GM12872 (cell line): ENCODE results near the gene EVA1C.
A peak's percentile ranks its signal among the peaks of the same experiment; 100 is the strongest.

Source experiments
- TF ChIP-seq, protein P1 (sequence below): IDR thresholded peaks from 3 replicates; pipeline ENCODE4 v1.5.1; 2011; ENCODE audit warnings: low read depth, mild to moderate bottlenecking, low read length, moderate library complexity; ENCODE audit not compliant: insufficient read depth

The EVA1C gene

DNA sequence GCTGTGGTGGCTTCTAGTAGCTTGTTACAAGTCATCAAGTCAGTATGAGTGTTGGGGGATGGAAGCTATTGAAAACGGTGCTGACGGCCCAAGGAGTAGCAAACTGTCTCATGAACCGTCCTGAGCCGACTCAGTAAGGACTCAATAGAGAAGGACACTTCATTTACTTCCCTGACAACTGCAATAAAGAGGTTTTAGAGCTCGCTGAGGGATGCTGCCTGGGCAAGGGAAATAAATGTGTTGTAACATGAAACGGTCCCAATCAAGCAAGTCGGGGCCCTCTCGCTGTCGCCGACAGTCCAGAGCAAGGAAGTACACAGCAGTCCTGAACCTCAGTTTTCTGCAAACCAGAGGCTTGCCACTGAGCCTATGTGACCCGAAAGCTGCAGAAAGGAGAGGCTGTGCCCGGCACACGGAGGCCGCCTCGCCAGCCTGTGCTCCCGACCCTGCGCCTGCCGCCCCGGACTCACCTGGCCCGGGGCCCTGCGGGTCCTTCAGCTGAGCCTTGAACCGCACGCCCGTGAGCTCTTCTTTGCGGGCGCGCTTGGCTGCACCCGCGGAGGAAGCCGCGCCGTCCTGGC lies 20.1 kb upstream of the EVA1C start:
- TF ChIP-seq, protein P1, sequence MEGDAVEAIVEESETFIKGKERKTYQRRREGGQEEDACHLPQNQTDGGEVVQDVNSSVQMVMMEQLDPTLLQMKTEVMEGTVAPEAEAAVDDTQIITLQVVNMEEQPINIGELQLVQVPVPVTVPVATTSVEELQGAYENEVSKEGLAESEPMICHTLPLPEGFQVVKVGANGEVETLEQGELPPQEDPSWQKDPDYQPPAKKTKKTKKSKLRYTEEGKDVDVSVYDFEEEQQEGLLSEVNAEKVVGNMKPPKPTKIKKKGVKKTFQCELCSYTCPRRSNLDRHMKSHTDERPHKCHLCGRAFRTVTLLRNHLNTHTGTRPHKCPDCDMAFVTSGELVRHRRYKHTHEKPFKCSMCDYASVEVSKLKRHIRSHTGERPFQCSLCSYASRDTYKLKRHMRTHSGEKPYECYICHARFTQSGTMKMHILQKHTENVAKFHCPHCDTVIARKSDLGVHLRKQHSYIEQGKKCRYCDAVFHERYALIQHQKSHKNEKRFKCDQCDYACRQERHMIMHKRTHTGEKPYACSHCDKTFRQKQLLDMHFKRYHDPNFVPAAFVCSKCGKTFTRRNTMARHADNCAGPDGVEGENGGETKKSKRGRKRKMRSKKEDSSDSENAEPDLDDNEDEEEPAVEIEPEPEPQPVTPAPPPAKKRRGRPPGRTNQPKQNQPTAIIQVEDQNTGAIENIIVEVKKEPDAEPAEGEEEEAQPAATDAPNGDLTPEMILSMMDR: no peak

DNA sequence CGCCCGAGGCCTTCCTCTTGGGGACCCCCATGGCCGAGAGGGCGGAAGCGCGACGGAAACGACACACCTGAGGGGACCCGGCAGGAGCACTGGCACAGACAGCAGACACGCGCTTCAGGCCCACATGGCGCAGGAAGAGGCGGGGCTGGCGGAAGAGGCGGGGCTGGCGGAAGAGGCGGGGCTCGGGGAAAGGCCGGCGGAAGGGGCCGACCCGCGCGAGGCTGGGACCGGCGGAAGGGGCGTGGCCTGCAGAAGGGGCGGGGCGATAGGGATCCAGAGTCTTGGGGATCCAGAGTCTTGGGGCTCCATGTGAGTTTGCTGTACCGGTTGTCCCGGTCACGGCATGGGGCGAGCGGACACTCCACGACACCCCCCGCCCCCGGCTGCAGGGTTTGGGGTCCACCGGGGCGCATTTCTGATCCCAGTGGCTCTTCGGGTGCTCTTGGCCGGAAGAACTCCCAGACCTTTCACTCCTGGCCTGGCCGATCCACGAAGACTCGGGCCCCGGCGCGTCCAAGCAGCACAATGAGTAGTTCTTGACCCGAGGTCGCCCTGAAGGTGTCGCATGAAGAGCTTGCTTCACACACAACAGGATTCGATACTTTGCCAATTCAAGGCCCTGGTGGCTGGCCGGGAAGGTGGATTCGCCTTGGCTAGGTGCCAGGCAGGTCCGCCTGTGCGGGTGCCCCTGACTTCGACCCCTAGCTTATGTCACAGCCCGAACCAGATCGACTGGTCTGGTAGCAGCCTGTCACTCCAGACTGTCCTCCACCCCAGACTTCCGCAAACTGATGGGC lies 19.4 kb upstream of the EVA1C start, which contains the start of gene URB1:
URB1 (minus strand) TSS at position 133 of the 797 bp plus-strand sequence; CDS start at position 31, 102 bp downstream.
- TF ChIP-seq, protein P1: 0 out of 3 replicates have a peak, but pooled peaks have one; percentile 4

DNA sequence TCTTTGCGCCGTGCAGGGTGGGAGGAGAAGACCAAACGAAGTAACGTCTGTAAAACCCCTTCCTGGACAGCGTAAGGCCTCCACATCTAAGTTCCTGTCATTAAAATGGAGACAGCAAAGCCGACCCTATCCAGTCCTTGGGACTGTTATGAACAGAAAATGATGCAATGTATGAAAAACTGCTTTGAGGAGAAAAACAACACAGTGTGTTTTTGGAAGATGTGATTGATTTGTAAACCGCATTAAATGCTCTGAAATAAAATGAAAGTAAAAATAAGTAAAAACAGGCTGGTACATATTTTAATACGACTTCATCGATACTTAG lies 18.9 kb upstream of the EVA1C start:
- TF ChIP-seq, protein P1: no peak

DNA sequence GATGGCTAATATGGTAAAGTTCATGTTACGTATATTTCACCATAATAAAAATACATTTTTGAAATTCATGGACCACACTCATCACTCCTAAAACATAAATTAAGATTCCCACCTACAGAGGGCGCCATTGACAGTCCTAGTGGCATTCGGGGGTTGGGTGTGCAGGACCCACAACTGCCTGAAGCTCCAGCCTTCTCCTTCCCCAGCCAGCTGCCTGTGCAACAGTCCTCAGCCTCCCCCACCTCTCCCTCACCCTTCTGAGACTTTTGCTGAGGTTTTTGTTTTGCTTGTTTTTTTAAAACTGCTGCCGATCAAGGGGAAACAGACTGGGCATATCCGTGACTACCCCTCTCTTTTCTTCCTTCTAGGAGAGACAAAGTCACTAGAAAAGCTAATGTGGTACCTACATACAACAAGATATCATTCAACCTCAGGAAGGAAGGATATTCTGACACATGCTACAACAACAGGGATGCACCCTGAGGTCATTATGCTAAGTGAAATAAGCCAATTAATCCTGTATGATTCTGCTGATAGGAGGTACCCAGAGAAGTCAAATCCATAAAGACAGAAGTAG lies 9.2 kb upstream of the EVA1C start:
- TF ChIP-seq, protein P1: peak; percentile 57

- TF ChIP-seq, protein P1: no peak
Measured at GRCh38 chr21:32406405-32406804, 6.1 kb upstream of the EVA1C start.

DNA sequence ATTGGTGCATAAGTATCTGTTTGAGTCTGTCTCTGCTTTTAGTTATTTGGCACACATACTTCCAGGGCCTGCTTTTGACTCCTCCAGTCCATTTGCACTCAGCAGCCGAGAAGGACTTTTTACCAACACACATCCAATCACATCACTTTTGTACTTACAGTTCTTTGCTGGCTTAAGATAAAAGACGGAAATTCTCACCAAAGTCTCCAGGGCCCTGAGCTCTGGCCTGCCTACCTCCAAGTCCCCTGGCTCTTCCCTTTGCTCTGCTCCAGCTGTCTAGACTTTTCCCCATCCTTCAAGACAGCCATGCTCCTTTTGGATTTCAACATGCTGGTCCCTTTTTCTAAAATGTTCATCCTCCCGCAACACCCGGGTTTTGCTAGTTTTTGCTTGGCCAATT lies 2.2 kb upstream of the EVA1C start:
- TF ChIP-seq, protein P1: no peak

DNA sequence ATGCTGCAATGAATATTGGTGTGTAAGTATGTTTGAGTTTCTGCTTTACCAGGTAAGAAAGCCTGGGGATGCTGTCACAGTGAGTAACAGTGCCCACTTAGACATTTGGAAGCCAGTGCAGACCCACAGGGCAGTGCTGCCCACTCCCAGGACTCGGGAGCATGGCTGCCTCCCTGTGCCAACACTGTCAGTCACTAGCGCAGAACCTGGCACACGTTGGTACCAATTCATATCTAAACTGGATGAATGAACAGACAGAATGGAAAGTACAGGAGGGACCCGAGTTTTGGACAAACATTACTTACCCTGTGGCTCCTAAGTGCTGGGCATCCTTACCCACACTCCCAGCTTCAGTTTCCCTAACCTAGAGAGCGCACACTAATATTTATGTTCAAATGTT lies 1.6 kb upstream of the EVA1C start:
- TF ChIP-seq, protein P1: no peak
